ENCODE measurements around the gene MYL6.

The MYL6 gene

DNA sequence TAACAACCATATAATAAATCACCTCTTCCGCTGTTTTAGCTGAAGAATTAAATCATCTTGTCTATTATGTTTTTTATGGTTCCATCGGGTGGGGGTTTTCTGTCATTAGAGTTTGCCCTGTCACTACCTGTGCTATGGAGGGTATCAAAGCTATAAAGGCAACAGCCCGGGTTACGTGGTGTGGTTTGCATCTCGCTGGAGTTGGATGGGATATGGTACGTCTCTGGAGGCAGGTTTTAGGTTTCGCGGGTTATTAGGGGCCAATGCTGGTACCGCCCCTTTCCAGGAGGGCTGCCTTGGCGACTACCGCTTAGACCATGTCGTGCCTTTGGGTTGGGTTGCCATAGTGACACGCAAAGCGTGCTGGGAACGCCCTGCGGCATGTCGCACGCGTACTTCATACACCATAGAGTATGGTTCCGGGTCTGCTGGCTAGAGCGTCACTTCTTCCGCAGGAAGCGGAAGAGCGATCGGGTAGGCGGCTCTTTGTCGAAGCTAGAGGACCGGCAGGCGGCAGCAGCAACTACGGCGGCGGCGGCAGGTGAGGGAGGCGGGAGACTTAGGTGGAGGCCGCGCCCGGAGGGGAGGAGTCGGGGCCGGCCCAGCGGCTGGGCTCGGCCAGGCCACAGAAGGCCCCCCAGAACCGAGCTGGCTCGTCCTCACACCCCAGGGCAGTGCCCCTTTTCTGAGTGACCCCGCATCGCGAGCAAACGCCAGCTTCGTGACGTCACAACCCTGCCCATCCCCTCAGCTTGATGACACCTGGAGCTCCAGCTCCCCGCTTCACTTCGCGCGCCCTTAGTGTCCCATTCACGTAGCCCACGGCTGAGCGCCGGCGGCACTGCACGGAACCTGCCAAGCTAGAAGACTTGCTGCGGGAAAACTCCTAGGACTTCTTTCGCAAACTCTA is 40.1 kb upstream of the MYL6 start, which contains the start of gene ZC3H10:
Gene ZC3H10 (plus strand): TSS at position 489 of the 910 bp plus-strand sequence. CDS start 2,297 bp downstream, outside the sequence.
- DNase-seq (ENCODE audit: low spot score): peak; percentile 94
- TF ChIP-seq, protein P1, sequence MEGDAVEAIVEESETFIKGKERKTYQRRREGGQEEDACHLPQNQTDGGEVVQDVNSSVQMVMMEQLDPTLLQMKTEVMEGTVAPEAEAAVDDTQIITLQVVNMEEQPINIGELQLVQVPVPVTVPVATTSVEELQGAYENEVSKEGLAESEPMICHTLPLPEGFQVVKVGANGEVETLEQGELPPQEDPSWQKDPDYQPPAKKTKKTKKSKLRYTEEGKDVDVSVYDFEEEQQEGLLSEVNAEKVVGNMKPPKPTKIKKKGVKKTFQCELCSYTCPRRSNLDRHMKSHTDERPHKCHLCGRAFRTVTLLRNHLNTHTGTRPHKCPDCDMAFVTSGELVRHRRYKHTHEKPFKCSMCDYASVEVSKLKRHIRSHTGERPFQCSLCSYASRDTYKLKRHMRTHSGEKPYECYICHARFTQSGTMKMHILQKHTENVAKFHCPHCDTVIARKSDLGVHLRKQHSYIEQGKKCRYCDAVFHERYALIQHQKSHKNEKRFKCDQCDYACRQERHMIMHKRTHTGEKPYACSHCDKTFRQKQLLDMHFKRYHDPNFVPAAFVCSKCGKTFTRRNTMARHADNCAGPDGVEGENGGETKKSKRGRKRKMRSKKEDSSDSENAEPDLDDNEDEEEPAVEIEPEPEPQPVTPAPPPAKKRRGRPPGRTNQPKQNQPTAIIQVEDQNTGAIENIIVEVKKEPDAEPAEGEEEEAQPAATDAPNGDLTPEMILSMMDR (IDR thresholded peaks at IDR 0.05; ENCODE audit: borderline replicate concordance, control extremely low read depth, extremely low read depth, insufficient read depth, missing control alignments): peak; percentile 59
- in situ Hi-C loops (cut with MboI; ENCODE audit: low sequenced_read_pairs, unreplicated experiment): no loop called here

DNA sequence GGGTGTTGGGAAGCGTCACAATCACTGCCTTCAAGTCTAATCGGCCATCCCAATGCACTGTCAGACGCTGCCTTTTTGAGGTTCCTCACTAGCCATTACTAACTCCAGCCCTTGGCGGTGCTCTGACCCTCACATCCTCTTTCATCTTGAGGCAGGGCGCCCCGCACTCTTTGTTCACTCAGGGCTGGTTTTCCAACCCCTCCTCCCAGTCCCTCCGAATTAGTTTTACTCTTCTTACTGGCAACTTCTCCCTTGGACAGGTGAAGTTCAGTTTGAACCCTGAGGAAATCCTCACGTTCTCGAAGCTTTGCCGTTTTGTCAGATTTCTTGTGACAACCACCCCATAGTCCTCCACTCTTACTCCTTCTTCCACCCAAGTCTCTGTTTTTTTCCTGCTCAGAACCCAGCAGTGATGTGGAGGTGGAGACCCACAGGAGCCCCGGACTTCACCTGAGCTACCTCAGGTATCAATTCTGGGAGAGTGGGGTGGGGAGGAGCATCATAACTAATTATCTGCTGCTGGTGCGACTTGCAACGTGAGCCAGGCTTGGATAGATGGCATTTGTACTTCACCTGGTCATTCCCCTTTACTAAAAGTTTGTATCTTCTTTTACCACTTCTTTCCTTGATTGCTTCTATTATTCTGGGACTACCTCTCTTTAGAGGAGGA is 39.3 kb upstream of the MYL6 start:
- no peak for DNase-seq (ENCODE audit: low spot score)
- in situ Hi-C loops (cut with MboI; ENCODE audit: low sequenced_read_pairs, unreplicated experiment): no loop called here
- TF ChIP-seq, protein P1 (IDR thresholded peaks at IDR 0.05; ENCODE audit: borderline replicate concordance, control extremely low read depth, extremely low read depth, insufficient read depth, missing control alignments): no peak

DNA sequence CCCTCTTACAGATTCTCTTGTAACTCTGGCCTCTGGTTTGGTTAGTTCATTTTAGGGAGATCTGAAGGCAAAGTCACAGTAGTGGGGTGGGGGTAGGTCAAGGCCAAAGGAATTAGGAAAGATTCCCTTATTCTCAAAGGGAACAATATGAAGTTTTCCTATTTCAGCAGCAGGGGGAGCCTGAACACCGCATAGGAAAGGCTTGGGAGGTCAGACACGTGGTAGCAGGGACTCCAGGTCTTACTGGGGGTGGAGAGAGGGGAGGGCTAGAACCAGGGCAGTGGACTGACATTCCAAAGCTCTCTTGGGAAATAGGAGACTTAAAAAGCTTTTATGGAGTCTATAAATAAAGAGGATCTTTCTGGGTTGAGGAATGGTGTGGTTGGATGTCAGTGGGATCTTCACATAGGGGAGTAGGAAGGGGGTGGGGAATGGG is 38.8 kb upstream of the MYL6 start:
- in situ Hi-C loops (cut with MboI; ENCODE audit: low sequenced_read_pairs, unreplicated experiment): no loop called here
- DNase-seq (ENCODE audit: low spot score): peak; percentile 73
- TF ChIP-seq, protein P1 (IDR thresholded peaks at IDR 0.05; ENCODE audit: borderline replicate concordance, control extremely low read depth, extremely low read depth, insufficient read depth, missing control alignments): peak; percentile 68

DNA sequence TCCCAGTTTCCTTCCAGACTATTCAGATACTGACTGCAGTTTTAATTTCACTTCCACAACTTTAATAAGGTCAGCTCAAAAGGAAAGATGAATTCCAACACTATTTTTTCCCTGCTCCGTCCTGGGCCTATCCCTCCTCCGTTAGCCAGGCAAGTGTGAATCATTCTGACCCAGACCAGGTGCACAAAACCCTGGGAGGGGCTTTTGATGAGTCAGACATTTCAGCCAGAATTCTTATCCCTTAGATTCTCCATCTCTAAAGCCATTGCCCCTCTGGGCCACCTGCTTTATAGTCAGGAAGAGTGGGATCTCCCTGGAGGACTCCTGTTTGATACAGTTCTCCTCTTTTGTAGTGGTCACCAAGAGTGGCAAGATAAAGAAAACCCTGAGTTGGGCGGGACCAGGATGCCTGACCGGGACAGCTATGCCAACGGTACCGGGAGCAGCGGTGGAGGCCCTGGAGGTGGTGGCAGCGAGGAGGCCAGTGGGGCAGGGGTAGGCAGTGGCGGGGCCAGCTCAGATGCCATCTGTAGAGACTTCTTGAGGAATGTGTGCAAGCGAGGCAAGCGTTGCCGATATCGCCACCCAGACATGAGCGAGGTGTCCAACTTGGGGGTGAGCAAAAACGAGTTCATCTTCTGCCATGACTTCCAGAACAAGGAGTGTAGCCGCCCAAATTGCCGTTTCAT is 37.9 kb upstream of the MYL6 start:
- in situ Hi-C loops (cut with MboI; ENCODE audit: low sequenced_read_pairs, unreplicated experiment): no loop called here
- TF ChIP-seq, protein P1 (IDR thresholded peaks at IDR 0.05; ENCODE audit: borderline replicate concordance, control extremely low read depth, extremely low read depth, insufficient read depth, missing control alignments): no peak
- DNase-seq (ENCODE audit: low spot score): no peak

DNA sequence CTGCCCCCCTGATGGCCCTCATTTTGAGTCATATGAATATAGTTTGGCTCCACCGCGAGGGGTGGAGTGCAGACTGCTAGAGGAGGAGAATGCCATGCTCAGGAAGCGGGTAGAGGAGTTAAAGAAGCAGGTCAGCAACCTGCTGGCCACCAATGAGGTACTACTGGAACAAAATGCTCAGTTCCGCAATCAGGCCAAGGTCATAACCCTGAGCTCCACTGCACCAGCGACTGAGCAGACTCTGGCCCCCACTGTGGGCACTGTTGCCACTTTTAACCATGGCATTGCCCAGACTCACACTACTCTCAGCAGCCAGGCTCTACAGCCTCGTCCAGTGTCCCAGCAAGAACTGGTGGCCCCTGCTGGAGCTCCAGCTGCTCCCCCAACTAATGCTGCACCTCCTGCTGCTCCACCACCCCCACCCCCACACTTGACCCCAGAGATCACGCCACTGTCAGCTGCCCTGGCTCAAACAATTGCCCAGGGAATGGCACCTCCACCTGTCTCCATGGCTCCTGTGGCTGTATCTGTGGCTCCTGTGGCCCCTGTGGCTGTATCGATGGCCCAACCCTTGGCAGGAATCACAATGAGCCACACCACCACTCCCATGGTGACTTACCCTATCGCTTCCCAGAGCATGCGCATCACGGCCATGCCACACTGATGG is 36.8 kb upstream of the MYL6 start:
- TF ChIP-seq, protein P1 (IDR thresholded peaks at IDR 0.05; ENCODE audit: borderline replicate concordance, control extremely low read depth, extremely low read depth, insufficient read depth, missing control alignments): no peak
- in situ Hi-C loops (cut with MboI; ENCODE audit: low sequenced_read_pairs, unreplicated experiment): no loop called here
- no peak for DNase-seq (ENCODE audit: low spot score)

DNA sequence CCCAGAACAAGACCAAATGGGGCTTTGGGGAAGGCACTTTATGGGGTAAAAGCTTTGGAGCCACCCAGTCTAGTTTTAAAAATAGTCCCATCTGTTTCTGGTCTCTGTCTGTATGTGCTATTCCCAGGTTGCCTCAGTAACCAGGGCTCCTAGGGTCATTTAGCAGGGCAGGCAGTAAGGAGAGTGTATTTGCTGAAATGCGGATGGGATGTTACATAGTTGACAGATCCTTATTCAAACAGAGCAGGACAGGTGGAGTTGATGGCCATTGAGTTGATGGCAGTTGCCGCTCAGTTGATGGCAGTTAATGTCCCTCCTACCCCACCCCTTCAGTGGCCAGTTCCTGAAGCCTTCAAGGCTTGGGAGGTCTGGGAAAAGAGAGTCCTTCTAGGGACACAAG is 35.5 kb upstream of the MYL6 start:
- in situ Hi-C loops (cut with MboI; ENCODE audit: low sequenced_read_pairs, unreplicated experiment): no loop called here
- TF ChIP-seq, protein P1 (IDR thresholded peaks at IDR 0.05; ENCODE audit: borderline replicate concordance, control extremely low read depth, extremely low read depth, insufficient read depth, missing control alignments): no peak
- DNase-seq (ENCODE audit: low spot score): no peak

Data from GM13976 (cell line).